ENCODE results near the gene PNKP.

PNKP gene

DNA sequence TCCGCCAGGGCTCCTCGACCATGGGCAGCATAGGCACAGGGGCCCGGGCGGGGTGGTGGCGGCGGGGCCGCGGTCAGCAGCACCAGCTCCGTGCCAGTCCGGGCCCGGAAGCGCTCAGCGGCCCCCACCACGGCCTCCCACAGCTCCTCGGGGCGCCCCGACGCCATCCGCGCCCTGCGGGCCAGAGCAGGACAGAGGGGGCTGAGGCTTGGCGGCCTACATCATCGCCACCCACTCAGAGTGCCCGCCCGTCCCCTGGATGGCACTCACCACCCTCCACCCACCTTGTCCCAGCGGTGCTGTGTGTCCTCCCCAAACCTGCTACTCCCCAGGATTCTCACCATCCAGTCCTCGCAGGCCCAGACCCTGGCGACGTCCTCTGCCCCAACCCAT lies 5.7 kb upstream of the PNKP start:
- Mint-ChIP-seq H3K4me3 (no peak overlapping the region), H3K9me3 (no peaks in the 10 kb centered on the region), H3K36me3 (peaks cover 17% of the 10 kb centered on the region), H3K4me1 (peaks cover 51% of the 10 kb centered on the region), H3K27ac (no peak overlapping the region)
- ATAC-seq = no peak
- no peak for DNase-seq (ENCODE audit: low spot score in 2 of 2)

DNA sequence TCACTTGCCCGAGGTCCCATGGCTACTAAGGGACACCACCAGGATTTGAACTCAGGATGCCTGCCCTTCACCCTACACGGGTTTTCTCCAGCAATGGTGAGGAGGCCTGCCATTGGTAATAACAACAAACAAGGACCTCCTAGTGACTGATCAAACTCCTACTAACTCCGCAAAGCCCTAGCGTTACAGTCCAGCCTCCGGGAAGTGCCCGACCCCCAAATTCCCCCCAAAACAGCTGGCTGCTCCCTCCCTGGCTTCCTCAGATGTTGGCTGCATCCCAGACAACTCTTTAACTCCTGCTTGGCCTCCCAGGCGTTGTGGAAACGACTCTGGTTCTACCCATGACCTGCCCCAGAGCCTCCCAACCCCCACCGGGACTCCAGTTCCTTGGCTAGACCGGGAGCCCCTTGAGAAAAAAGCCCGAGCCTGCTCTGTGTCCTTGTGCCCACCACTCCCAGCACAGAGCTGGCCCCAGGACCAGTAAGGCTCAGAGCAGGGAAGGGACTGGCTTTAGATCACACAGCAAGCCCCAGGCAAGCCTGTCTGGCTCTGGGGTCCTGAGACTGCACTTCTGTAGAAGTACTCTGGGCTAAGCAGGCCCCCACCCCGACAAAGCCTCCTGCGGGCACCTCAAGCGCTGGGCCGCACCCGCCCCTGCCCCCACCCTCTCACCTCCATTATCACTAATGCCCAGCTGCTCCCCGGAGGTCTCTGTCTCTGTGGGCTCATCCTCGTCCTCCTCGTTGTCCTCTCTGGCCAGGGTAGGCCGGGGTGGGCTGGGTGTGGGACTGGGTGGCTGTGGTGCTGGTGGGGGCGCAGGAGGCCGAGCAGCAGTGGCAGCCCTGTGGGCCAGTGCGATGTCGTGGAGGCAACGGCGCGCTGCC lies 5.1 kb upstream of the PNKP start:
- ATAC-seq = no peak
- Mint-ChIP-seq H3K27ac (peak overlapping the region; percentile 83), H3K9me3 (no peaks in the 10 kb centered on the region), H3K36me3 (peaks cover 23% of the 10 kb centered on the region), H3K4me1 (peaks cover 47% of the 10 kb centered on the region), H3K4me3 (peak overlapping the region; percentile 27)
- DNase-seq (ENCODE audit: low spot score in 2 of 2) = no peak

DNA sequence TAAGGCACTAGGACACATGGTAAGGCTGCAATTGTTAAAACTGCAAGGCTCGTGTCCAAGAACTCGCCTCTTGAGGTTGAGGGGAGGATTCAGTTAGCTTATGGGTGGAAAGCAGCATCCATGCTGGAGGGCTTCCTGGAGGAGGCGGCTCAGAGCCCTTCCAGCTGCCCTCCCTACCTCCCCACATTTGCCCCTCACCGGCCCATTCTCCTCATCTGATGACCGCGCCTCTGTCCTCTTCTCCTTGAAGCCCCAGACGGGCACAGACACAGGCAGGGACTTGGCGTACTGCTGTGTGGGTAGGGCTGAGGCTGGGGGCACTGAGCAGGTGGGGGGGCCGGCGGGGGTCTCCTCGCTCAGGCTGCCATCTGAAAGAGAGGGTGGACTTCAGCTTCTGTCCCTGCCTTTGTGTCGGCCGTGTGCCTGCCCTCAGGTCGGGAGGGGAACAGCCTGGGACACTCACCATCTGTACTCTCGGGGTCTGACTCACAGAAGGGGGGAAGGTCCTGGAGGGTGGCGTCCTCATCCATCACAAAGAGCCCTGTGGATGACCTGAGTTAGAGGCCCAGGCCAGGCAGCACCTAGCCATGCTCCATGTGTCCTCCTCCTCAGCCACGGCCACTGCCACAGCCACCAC lies 4.1 kb upstream of the PNKP start:
- Mint-ChIP-seq H3K27ac (peak overlapping the region; percentile 83), H3K36me3 (peaks cover 34% of the 10 kb centered on the region), H3K4me3 (peak overlapping the region; percentile 27), H3K4me1 (peaks cover 47% of the 10 kb centered on the region), H3K9me3 (no peaks in the 10 kb centered on the region)
- no peak for ATAC-seq
- no peak for DNase-seq (ENCODE audit: low spot score in 2 of 2)

DNA sequence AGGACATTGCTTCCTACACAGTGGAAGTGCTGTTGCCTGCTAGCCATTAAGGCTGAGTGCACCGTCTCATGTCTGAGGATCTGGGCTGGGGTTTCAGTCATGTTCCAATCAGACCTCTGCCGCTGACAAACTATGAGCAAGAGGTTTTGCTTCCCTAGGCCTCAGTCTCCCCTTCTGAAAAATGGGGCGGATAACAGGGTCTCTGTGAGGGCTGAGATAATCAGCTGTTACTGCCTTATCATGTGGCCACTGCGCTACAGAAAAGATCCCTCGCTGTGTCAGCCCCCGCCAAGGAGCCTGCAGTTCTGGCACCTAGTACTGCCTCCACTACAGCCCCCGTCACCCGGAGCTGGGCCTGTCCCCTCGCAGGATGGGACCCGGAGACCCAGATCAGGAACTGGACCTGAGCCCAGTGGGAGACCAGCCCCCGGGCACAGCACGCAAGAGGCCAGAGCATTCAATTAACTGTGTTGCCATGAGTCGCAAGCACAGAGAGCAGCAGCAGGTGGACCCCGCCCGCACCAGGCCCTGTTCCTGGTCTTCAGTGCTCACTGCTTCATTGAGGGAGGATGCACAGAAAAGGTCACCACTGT lies 3.0 kb upstream of the PNKP start:
- ATAC-seq = no peak
- Mint-ChIP-seq H3K36me3 (peaks cover 44% of the 10 kb centered on the region), H3K4me1 (peaks cover 41% of the 10 kb centered on the region), H3K9me3 (no peaks in the 10 kb centered on the region), H3K27ac (no peak overlapping the region), H3K4me3 (no peak overlapping the region)
- no peak for DNase-seq (ENCODE audit: low spot score in 2 of 2)

DNA sequence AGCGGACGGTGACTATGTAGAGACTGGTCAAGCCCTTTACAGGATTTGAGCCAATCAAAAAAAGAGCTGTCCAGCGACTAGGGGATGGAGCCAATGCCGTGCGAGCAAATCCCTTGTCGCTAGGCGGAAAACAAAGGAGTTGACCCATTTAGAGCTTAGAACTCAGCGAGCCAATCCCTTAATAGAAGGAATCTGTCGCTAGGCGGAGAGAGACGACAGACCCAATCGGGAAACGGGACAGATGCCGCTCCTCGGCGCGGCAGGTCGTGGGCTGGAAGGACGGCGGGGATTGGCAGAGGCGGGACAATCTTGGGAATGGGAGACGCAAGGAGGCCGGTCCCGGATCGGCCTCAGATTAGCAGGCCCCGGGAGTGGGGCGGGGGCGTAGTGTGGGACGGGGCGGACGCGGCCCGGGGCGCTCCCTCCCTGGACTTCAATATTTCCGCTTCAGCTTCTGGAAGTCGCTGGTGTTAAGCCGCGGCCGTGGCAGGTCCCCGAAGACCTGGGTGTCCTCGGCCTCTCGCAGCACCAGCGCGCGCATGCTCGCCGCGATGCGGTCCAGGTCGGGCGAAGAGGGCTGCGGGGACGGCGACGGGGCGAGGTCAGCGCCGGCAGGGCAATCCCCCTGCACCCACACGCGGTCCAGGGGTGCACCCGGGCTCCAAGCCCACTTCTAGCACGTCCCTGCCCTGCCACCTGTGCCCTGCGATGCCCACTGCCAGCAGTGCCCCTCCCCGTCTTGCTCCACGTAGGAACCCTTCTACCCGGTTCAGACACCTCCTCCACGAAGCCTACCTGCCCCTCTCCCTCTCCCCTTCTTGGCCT lies 2.3 kb upstream of the PNKP start:
- peak; percentile 84 for ATAC-seq
- H3K36me3 Mint-ChIP-seq = peaks cover 51% of the 10 kb centered on the region
- H3K4me3 Mint-ChIP-seq = no peak overlapping the region
- H3K27ac Mint-ChIP-seq = no peak overlapping the region
- DNase-seq (ENCODE audit: low spot score in 2 of 2) = peak; percentile 82 to 96
- no peaks in the 10 kb centered on the region for H3K9me3 Mint-ChIP-seq
- H3K4me1 Mint-ChIP-seq = peaks cover 34% of the 10 kb centered on the region

DNA sequence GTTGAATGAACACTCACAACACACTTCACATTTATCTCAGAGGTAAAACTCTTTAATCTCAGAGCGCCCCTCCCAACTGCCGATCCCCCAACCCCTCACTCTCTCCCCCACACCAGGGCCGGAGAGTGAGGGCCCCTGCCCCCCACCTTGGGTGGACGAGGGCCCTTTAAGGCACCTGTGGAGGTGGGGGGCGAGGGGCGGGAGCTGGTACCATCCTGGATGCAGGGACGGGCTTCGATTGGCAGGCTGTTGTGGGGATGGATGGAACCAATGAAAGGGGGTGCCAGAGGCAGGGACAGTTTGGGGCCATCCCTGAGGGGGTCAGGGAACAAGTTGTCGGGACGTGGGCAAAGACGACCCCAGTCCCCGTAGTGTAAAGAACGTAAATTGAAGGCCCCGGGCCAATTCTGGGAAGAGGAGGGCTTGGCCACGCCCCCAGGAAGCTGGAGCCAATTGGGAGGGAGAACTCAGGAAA lies 1.7 kb upstream of the PNKP start:
- peak; percentile 3 for ATAC-seq
- Mint-ChIP-seq H3K27ac (no peak overlapping the region), H3K36me3 (peaks cover 58% of the 10 kb centered on the region), H3K4me3 (no peak overlapping the region), H3K4me1 (peaks cover 27% of the 10 kb centered on the region), H3K9me3 (no peaks in the 10 kb centered on the region)
- no peak for DNase-seq (ENCODE audit: low spot score in 2 of 2)

DNA sequence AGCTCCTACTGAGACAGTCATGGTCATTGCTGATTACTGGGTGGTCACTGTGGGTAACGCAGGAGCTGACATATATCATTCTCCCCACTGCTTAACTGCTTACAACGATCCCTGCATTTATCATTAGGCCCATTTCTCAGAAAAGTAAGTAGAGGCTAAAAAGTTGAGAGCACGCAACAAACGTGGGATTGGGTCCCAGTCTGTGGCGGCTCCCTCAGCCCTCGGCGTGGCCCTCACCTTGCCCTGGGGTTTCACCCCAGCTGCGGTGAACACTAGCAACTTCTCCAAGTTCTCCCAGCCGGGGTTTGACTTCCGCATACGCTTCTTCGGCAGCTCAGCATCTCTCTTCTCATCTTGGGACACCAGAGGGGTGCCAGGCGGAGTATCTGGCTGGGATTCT lies 2.5 kb downstream of the PNKP start:
- Mint-ChIP-seq H3K27ac (peak overlapping the region; percentile 48), H3K4me3 (no peak overlapping the region), H3K4me1 (peaks cover 6% of the 10 kb centered on the region), H3K36me3 (peaks cover 83% of the 10 kb centered on the region), H3K9me3 (no peaks in the 10 kb centered on the region)
- DNase-seq (ENCODE audit: low spot score in 2 of 2) (no peak), ATAC-seq (no peak)

DNA sequence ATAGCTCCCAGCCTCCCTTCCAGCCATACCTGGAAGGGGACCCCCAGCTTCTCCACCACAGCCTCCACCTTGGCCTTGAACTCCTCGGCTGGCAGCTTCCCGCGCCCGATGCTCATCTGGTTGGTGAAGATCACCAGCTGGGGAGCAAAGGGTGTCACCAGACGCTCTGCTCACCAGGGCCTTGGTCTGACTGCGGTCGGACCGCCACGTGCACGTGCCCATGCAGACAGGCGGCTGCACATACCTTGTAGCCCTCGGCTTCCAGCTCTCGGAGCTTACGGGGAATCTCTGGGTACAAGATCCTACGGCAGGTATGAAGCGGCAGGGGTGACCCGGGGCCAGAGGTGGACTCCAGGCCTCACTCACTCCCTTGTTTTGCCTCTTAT lies 3.4 kb downstream of the PNKP start:
- H3K9me3 Mint-ChIP-seq = no peaks in the 10 kb centered on the region
- H3K36me3 Mint-ChIP-seq = peaks cover 93% of the 10 kb centered on the region
- DNase-seq (ENCODE audit: low spot score in 2 of 2) (no peak), ATAC-seq (no peak)
- peaks cover 6% of the 10 kb centered on the region for H3K4me1 Mint-ChIP-seq
- H3K4me3 Mint-ChIP-seq = no peak overlapping the region
- H3K27ac Mint-ChIP-seq = peak overlapping the region; percentile 67

DNA sequence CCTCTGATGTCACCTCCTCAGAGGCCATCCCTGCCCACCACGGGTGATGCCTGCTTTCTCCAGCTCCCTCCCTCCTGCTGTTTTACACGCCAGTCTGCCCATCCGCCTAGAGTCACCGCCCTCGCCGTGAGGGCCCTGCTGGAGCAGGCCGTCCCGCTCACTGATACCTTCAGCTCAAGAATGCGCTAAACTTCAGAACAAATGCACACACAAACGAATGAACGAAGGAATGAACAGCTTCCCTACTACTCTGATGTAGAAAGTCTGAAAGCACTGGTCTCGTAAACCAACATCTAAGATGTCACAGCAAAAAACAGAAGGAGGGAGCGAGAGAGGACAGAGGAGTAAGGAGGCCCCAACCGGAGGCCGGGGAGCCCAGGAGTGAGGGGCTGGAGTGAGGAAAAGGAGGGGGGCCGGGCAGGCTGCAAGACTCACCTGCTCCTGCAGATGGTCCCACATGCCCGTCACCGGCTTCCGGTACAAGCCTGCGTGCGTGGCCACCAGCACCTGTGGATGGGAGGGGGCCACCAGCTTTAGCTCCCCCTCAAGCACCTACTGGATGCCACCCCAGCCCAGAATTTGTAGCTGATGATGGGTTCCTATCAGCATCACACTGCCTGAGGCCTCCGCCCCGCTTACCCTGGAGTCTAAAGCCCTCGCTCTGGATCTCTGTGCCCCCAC lies 4.0 kb downstream of the PNKP start:
- Mint-ChIP-seq H3K27ac (peak overlapping the region; percentile 67), H3K9me3 (no peaks in the 10 kb centered on the region), H3K36me3 (peaks cover 97% of the 10 kb centered on the region), H3K4me1 (peaks cover 6% of the 10 kb centered on the region), H3K4me3 (no peak overlapping the region)
- ATAC-seq = no peak
- DNase-seq (ENCODE audit: low spot score in 2 of 2) = no peak

DNA sequence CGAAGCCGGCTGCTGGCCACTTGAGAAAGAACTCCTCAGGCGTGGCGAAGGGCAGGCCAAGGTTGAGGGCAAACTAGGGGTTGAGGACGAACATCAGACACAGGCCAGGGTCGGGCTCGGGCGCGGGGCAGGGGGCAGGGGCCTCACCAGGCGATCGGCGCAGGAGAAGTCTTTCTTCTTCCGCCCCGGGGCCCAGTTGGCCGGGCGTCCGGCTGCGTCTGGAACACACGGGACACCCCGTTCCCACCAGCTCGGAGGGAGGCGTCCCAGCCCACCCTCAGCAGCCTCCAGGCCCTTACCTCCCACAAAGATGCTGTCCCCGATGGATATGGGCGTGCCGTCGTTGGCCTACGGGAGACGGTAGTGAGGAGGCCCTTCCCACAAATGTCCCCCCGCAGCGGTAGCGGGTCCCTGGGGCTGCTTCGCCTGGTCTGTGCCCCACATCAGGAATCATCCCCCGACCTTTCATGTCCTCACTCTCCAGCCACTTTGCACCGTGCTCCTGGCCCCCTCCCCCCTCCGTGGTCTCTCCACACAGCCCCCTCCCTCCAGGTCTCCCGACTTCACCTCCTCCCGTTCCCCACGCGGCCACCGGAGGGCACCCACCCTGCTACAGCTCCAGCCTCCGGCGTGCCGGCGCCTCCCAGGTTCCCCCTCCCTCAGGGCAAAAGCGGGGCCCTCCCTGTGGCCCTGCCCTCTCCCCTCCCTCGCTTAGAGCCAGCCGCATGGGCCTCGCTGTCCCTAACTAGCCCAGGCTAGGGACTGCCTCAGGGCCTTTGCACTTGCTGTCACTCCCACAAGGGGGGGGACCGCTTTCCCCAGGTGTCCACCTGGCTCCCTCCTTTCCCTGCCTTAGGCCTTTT lies 4.8 kb downstream of the PNKP start:
- peaks cover 97% of the 10 kb centered on the region for H3K36me3 Mint-ChIP-seq
- DNase-seq (ENCODE audit: low spot score in 2 of 2) = no peak
- no peak for ATAC-seq
- H3K9me3 Mint-ChIP-seq = no peaks in the 10 kb centered on the region
- peak overlapping the region; percentile 67 for H3K27ac Mint-ChIP-seq
- H3K4me1 Mint-ChIP-seq = peaks cover 6% of the 10 kb centered on the region
- H3K4me3 Mint-ChIP-seq = no peak overlapping the region

DNA sequence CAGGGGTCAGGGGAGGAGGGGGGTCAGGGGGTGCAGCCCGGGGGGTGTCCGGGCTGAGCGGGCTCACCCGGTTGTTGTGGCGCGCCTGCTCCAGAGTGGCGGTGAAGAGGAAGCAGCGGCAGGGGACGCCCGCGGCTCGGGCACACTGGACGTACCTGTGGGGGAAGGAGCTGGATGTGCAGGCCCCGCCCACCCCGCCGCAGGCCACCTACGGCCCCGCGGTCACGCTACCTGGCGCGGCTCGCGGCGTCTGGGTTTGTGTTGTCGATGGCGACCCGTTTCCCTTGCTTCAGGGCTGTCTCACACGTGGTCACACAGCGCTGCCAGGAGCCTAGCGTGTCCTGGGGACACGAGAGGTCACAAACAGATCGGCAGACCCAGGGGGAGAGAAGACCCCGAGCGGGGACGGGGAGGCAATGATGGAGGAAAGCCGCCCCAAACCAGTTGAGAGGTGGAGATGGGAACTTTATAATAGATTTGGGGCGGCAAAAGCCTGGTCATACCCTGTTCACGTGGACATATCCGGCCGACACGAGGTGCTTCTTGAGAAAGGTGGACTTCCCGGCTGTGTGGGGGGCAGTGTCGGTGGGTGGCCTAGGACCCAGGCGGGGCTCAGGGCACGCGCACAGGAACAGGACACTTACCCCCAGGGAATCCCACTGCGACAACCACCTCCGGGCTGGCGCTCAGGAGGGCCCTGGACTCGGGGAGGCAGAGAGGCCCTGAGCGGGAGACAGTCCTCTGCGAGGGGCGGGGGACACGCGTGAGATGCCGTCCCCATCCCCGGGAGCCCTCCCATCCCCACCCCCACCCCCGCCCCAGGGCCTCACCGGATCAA lies 5.6 kb downstream of the PNKP start:
- H3K36me3 Mint-ChIP-seq = peaks cover 97% of the 10 kb centered on the region

DNA sequence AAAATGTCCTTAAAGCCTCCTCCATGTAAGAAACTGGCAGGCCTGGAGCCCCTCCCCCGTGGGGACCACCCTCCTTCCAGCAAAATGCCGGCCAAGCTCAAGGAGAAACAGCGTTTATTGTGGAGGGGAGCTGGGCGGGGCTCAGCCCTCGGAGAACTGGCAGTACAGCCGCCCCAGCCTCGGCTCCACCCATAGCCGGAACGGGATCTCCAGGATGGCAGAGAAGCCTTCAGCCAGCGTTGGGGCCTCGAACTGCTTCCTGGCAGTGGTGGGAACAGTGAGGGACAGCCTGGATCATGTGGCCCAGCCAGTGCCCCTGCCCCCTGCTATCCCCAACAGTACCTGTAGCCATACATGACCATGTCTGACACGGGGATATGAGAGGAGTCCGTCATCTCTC lies 6.3 kb downstream of the PNKP start:
- peaks cover 97% of the 10 kb centered on the region for H3K36me3 Mint-ChIP-seq
- H3K27ac Mint-ChIP-seq = peak overlapping the region; percentile 63
- DNase-seq (ENCODE audit: low spot score in 2 of 2) (no peak), ATAC-seq (no peak)
- no peaks in the 10 kb centered on the region for H3K9me3 Mint-ChIP-seq
- H3K4me3 Mint-ChIP-seq = no peak overlapping the region
- H3K4me1 Mint-ChIP-seq = peaks cover 6% of the 10 kb centered on the region

More for the DNA sequence above, 5.6 kb downstream of the PNKP start:
- ATAC-seq (no peak), DNase-seq (ENCODE audit: low spot score in 2 of 2) (no peak)
- Mint-ChIP-seq H3K4me3 (no peak overlapping the region), H3K4me1 (peaks cover 6% of the 10 kb centered on the region), H3K9me3 (no peaks in the 10 kb centered on the region), H3K27ac (no peak overlapping the region)

DNA sequence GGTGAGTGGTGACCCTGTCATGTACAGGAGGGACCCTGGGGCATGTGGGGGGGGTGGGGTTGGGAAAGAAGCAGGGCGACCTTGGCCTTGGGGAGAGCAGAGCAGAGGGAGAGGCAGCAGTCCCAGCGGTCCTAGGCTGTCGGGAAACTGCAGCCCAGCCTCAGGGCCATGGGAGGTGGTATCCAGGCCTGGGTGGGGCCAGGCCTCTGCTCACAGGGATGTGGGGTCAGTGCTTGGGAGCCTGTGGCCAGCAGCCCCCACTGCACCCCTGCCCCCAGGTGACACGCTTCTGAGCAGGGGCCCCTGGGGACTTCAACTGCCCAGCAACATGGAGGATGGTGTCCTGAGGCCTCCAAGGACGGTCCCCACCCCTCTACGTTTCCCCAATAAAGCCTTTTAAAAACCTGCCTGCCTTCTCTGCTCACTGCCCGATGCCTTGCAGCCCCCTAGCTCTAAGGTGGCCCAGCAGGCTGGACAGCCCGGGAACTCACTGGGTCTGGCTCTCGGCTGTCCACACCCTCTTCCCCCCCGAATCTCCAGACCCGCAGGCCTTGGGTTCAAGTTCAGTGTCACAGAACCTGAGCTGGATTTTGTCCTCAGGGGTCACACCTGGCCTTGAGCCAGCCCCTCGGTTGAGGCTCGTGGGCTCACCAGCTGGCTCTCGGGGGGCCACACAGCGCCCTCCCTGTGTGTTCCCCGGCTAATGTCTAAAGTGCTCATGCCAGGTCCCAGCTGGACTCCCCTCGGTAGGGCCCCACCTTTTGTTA lies 6.9 kb downstream of the PNKP start:
- peaks cover 97% of the 10 kb centered on the region for H3K36me3 Mint-ChIP-seq
- ATAC-seq = no peak

More for the DNA sequence above, 6.9 kb downstream of the PNKP start:
- Mint-ChIP-seq H3K27ac (peak overlapping the region; percentile 63), H3K9me3 (no peaks in the 10 kb centered on the region), H3K4me1 (peaks cover 8% of the 10 kb centered on the region), H3K4me3 (no peak overlapping the region)
- DNase-seq (ENCODE audit: low spot score in 2 of 2) = no peak

All from stimulated activated effector memory CD8-positive, alpha-beta T cell treated with anti-CD3 and anti-CD28 coated beads, Interleukin-12 subunit alpha, Interleukin-12 subunit beta, amount 100 ng/mL, for 72 hours (primary cell).